Measurements from ENCODE around the gene CLCNKA.
A peak's percentile ranks its signal among the peaks of the same experiment; 100 is the strongest.
"Not testable (repeated sequence)": the region's sequence is repeated elsewhere in the genome, so short reads cannot be mapped to it uniquely, and the experiment has no call there.

CLCNKA gene

DNA sequence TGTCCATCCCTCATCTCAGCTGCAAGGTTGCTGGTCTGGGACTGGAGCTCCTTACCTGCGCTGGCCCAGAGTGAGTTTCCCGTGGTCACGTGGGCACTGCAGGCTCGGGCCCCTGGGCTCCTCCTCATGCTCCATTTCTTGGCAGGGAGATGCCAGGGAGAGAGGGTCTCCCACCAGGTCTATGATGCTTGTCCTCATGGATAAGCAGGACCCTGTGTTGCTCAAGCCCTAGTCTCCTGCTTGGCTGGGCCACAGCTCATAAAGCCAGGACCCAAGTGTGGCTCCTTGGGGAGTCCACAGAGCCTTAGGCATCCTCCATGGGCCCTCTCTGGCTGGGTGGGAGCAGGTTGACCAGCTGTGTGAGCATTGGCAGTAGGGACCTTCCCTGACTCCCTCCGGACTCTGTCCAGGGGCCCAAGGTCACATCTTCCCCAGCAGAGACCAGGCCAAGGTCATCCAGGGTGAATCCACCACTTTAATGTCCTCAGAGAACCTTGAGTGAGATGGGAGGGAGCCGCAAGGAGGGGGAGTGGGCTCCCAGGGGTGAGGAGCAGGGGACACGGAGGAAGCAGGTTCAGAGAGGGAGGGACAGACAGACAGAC lies 35.6 kb downstream of the CLCNKA start:
- H3K4me3 ChIP-seq (ENCODE audit: low read depth in 1 of 5, low read length in 5 of 5); H3K4me1 ChIP-seq (ENCODE audit: control insufficient read depth in 5 of 5, insufficient read depth in 5 of 5, low read length in 5 of 5); H3K27ac ChIP-seq (ENCODE audit: low read depth, low read length); H3K9me3 ChIP-seq (ENCODE audit: control insufficient read depth in 5 of 5, low read length in 5 of 5); H3K9ac ChIP-seq (ENCODE audit: low read length in 5 of 5); H3K36me3 ChIP-seq (ENCODE audit: control insufficient read depth in 5 of 5, insufficient read depth in 5 of 5, low read length in 5 of 5); H3K27me3 ChIP-seq (ENCODE audit: control insufficient read depth in 5 of 5, insufficient read depth in 4 of 5, low read length in 5 of 5): not testable (repeated sequence)

DNA sequence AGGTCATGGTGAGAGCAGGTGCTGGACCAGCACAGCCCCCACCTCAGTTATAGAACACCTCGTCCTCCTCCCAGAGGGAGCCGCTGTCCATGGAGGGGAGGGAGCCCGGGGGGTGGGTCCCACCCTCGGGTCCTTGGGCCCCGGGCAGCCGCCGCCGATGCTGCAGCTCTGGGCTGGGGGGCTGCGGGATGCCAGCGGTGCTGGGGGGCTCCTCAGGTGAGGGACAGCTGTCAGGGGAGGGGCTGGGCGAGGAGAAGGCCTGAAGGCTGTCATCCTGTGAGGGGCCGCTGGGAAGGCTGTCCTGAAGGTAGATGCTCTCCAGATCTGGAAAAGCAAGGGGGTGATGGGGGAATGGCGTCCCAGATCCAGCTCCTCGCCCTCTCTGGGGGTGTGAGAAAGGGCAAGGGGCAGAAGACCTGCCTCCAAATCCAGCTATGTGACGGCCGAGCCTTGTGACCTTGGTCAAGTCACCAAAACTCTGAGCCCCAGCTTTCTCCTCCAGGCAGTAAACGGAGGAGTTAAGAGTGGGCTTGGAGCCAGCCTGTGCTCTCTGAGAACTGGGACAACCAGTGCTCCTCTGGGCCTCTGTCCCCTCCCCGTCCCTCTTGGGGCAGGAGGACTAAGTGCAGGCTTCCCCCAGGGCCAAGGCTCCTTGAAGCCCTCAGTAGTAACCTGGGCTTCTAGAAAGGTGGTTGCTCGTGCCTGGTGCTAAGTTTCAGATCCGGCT lies 36.7 kb downstream of the CLCNKA start:
- not testable (repeated sequence) for H3K36me3 ChIP-seq (ENCODE audit: control insufficient read depth in 5 of 5, insufficient read depth in 5 of 5, low read length in 5 of 5); H3K9me3 ChIP-seq (ENCODE audit: control insufficient read depth in 5 of 5, low read length in 5 of 5); H3K9ac ChIP-seq (ENCODE audit: low read length in 5 of 5); H3K27me3 ChIP-seq (ENCODE audit: control insufficient read depth in 5 of 5, insufficient read depth in 4 of 5, low read length in 5 of 5); H3K4me1 ChIP-seq (ENCODE audit: control insufficient read depth in 5 of 5, insufficient read depth in 5 of 5, low read length in 5 of 5); H3K27ac ChIP-seq (ENCODE audit: low read depth, low read length); H3K4me3 ChIP-seq (ENCODE audit: low read depth in 1 of 5, low read length in 5 of 5)

DNA sequence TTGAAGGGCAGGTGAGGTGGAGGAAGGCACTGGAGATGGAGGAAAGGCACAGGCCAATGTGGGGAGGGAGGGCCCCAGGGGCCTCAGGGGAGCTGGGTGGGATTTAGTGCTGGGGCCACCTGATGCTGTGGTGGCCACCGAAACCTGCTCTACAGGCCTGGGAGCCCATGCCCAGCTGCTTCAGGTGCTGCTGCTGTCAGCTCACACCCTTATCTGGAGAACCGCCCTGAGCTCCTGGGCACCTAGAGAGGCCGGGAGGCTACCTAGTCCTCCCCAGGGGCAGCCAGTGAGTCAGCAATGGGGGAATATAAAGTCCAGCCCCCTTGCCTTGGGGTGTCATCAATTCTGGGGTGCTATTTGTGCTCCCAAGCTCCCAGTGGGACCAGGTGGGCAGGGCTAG lies 39.4 kb downstream of the CLCNKA start:
- peaks cover 0 to 13% (median 11%) of the 10 kb centered on the region in 5 donors for H3K4me1 ChIP-seq (ENCODE audit: control insufficient read depth in 5 of 5, insufficient read depth in 5 of 5, low read length in 5 of 5)
- no peaks in the 10 kb centered on the region for H3K9me3 ChIP-seq (ENCODE audit: control insufficient read depth in 5 of 5, low read length in 5 of 5)
- no peaks in the 10 kb centered on the region for H3K36me3 ChIP-seq (ENCODE audit: control insufficient read depth in 5 of 5, insufficient read depth in 5 of 5, low read length in 5 of 5)
- no peak overlapping the region for H3K9ac ChIP-seq (ENCODE audit: low read length in 5 of 5)
- no peak overlapping the region for H3K4me3 ChIP-seq (ENCODE audit: low read depth in 1 of 5, low read length in 5 of 5)
- H3K27ac ChIP-seq (ENCODE audit: low read depth, low read length), result no peak overlapping the region
- peaks cover 0 to 15% (median 6%) of the 10 kb centered on the region in 5 donors for H3K27me3 ChIP-seq (ENCODE audit: control insufficient read depth in 5 of 5, insufficient read depth in 4 of 5, low read length in 5 of 5)

DNA sequence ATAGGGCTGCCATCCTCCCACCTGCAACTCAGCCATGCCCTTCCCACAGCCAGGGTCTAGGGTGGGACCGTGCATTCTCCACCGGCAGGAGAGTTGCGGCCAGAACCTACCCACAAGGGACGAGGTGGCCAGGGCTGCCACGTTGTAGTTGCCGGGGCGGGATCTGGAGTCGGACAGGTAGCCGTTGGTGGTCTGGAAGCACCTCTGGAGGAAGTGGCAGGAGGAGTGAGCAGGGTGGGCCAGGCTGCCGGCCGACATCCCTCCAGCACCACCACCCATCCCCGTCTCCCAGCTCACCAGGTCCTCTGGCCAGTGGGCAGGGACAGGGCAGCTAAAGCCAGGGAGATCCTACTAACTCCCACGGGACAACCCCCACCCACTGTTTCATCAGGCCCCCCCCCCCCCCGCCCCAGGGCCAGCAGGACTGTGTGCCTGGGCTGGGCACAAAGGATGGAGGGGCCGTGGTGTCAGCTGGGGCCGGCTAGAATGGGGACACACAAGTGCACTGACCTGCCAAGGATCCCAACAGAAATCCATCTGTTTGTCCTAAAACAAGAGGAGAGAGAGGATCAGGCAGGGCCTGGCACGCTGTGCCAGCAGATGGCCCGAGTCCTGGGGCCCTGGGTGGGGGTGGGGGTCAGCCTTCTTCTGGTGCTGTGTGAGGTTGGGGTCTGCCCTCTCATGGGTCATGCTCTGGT lies 40.3 kb downstream of the CLCNKA start:
- Histone ChIP-seq H3K27me3 (ENCODE audit: control insufficient read depth in 5 of 5, insufficient read depth in 4 of 5, low read length in 5 of 5) (peaks cover 0 to 15% (median 10%) of the 10 kb centered on the region in 5 donors), H3K4me1 (ENCODE audit: control insufficient read depth in 5 of 5, insufficient read depth in 5 of 5, low read length in 5 of 5) (peaks cover 0 to 13% (median 11%) of the 10 kb centered on the region in 5 donors)
- H3K9me3 ChIP-seq (ENCODE audit: control insufficient read depth in 5 of 5, low read length in 5 of 5); H3K4me3 ChIP-seq (ENCODE audit: low read depth in 1 of 5, low read length in 5 of 5); H3K9ac ChIP-seq (ENCODE audit: low read length in 5 of 5); H3K36me3 ChIP-seq (ENCODE audit: control insufficient read depth in 5 of 5, insufficient read depth in 5 of 5, low read length in 5 of 5); H3K27ac ChIP-seq (ENCODE audit: low read depth, low read length): not testable (repeated sequence)

DNA sequence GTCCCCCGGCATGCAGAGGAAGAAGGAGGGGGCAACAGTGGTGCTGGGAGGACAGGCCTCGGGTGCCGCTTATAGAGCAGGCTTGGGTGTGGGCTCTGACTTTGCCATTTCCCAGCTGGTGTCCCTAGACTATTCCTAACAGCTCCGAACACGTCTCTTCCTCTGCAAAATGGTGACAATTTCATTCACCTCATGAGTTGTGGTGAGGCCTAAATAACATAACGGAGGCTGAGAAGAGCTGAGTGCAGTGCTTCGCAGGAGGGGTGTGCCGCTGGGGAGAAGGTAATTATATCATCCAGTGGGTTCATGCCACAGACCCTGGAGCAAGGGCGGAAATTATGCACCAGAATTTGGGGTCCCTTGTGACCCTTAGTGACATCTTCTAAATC lies 40.8 kb downstream of the CLCNKA start:
- Histone ChIP-seq H3K27me3 (ENCODE audit: control insufficient read depth in 5 of 5, insufficient read depth in 4 of 5, low read length in 5 of 5) (peaks cover 0 to 15% (median 10%) of the 10 kb centered on the region in 5 donors), H3K4me1 (ENCODE audit: control insufficient read depth in 5 of 5, insufficient read depth in 5 of 5, low read length in 5 of 5) (peaks cover 0 to 13% (median 11%) of the 10 kb centered on the region in 5 donors)
- H3K4me3 ChIP-seq (ENCODE audit: low read depth in 1 of 5, low read length in 5 of 5); H3K27ac ChIP-seq (ENCODE audit: low read depth, low read length); H3K9ac ChIP-seq (ENCODE audit: low read length in 5 of 5); H3K9me3 ChIP-seq (ENCODE audit: control insufficient read depth in 5 of 5, low read length in 5 of 5); H3K36me3 ChIP-seq (ENCODE audit: control insufficient read depth in 5 of 5, insufficient read depth in 5 of 5, low read length in 5 of 5): not testable (repeated sequence)

DNA sequence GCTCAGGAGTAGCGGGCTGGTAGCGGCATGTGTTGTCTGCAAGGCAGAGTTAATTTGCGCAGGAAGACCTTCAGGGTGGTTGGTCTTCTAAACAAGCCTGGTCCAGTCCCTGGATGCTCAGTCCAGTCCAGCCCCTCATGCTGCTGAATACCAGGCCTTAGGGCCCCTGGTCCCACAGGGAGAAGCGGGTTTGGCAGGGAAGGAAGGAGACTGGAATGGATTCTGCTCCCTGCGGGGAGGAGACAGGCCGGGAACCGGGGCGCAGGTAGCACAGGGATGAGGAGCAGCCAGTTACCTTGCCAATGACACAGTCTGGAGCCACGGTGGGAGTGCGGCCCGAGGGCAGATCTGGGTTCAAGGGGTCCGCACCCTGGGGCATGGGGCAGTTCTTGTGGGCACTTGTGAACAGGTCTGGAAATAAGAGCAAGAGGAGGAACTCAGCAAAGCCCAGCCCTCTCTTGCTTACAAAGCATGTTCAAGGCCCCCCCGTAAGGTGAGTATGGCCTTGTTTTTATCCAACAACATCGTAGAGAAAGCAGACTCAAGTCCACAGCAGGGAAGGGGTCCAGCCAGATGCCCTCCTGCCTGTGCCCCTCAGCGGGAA lies 41.5 kb downstream of the CLCNKA start:
- peaks cover 0 to 19% (median 10%) of the 10 kb centered on the region in 5 donors for H3K27me3 ChIP-seq (ENCODE audit: control insufficient read depth in 5 of 5, insufficient read depth in 4 of 5, low read length in 5 of 5)
- H3K4me1 ChIP-seq (ENCODE audit: control insufficient read depth in 5 of 5, insufficient read depth in 5 of 5, low read length in 5 of 5), result peaks cover 0 to 17% (median 12%) of the 10 kb centered on the region in 5 donors
- H3K27ac ChIP-seq (ENCODE audit: low read depth, low read length), result no peak overlapping the region
- H3K9ac ChIP-seq (ENCODE audit: low read length in 5 of 5), result no peak overlapping the region
- H3K9me3 ChIP-seq (ENCODE audit: control insufficient read depth in 5 of 5, low read length in 5 of 5), result no peaks in the 10 kb centered on the region
- H3K4me3 ChIP-seq (ENCODE audit: low read depth in 1 of 5, low read length in 5 of 5), result no peak overlapping the region
- H3K36me3 ChIP-seq (ENCODE audit: control insufficient read depth in 5 of 5, insufficient read depth in 5 of 5, low read length in 5 of 5), result no peaks in the 10 kb centered on the region

DNA sequence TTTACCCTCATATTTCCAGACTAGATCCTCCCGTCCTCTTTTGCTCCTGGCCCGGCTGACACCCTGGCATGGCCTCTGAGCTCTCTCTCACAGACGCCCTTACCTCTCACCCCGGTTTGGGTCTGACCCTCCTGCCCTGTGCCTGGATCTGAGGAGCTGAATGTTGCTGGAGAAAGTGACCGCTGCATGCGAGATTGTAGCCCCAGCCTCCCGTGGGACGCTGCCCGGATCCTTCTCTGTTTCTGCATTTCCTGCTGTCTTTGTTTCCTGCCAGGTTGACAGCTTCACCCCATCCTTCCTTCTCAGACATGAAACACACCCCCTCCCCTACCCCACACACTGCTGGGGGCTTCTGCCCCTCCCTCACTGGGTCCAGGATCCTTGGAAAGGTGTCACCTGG lies 42.1 kb downstream of the CLCNKA start:
- Histone ChIP-seq H3K36me3 (ENCODE audit: control insufficient read depth in 5 of 5, insufficient read depth in 5 of 5, low read length in 5 of 5) (no peaks in the 10 kb centered on the region), H3K27me3 (ENCODE audit: control insufficient read depth in 5 of 5, insufficient read depth in 4 of 5, low read length in 5 of 5) (peaks cover 0 to 19% (median 10%) of the 10 kb centered on the region in 5 donors), H3K27ac (ENCODE audit: low read depth, low read length) (no peak overlapping the region), H3K9ac (ENCODE audit: low read length in 5 of 5) (peak overlapping the region in 1 of 5 donors; percentile 28), H3K9me3 (ENCODE audit: control insufficient read depth in 5 of 5, low read length in 5 of 5) (no peaks in the 10 kb centered on the region), H3K4me3 (ENCODE audit: low read depth in 1 of 5, low read length in 5 of 5) (no peak overlapping the region), H3K4me1 (ENCODE audit: control insufficient read depth in 5 of 5, insufficient read depth in 5 of 5, low read length in 5 of 5) (peaks cover 0 to 23% (median 12%) of the 10 kb centered on the region in 5 donors)

DNA sequence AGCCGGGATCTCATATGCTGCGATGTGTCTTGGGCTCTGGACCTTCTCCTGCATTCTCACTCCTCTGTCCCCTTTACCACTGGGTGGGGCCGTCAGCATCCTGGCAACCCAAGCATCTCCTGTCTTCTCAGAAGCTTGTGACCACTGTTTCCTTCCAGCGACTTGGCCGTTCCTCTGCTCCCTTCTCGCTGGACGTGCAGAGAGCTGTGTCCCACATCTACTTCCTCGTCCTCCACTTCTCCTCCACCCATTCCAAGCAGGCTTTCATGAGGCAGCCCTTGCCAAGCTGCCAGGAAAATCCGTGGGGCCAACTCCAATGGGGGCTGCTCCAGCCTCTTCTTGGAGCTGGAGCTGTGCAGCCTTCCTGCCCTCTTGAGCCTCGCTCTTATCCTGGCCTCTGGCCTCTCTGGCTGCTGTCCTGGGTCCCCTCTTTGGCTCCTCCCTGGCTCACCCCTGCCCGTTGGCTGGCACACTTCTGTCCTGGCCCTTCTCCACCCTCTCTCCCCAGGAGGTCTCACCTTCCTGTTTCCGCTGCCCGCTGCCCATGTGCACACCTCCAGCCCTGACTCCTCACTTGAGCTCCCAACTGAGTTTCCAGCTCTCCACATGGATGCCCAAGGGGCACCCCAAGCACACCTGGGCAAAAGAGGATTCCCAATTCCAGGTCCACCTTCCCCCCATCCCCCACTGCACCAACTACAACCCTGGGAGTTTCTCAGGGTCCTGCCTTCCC lies 42.9 kb downstream of the CLCNKA start:
- Histone ChIP-seq H3K27ac (ENCODE audit: low read depth, low read length) (no peak overlapping the region), H3K4me3 (ENCODE audit: low read depth in 1 of 5, low read length in 5 of 5) (no peak overlapping the region), H3K36me3 (ENCODE audit: control insufficient read depth in 5 of 5, insufficient read depth in 5 of 5, low read length in 5 of 5) (no peaks in the 10 kb centered on the region), H3K27me3 (ENCODE audit: control insufficient read depth in 5 of 5, insufficient read depth in 4 of 5, low read length in 5 of 5) (peaks cover 0 to 19% (median 10%) of the 10 kb centered on the region in 5 donors), H3K9ac (ENCODE audit: low read length in 5 of 5) (peak overlapping the region in 1 of 5 donors; percentile 28), H3K4me1 (ENCODE audit: control insufficient read depth in 5 of 5, insufficient read depth in 5 of 5, low read length in 5 of 5) (peaks cover 0 to 23% (median 12%) of the 10 kb centered on the region in 5 donors), H3K9me3 (ENCODE audit: control insufficient read depth in 5 of 5, low read length in 5 of 5) (no peaks in the 10 kb centered on the region)

DNA sequence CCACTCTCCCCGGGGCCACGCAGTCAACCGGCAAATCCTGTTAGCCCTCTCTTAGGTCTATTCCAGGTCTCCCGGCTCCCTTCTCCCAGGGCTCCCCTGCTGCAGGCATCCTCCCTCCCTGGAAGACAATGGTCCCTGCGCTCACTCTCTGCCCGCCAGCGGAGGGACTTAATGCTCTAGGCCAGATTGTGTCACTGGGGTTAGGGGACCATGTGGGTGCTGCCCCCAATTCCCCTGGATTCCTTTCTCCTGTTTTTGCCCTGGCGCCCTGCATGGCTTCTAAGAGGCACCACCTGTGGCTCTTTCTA lies 43.4 kb downstream of the CLCNKA start:
- no peak overlapping the region for H3K9ac ChIP-seq (ENCODE audit: low read length in 5 of 5)
- peaks cover 0 to 23% (median 12%) of the 10 kb centered on the region in 5 donors for H3K4me1 ChIP-seq (ENCODE audit: control insufficient read depth in 5 of 5, insufficient read depth in 5 of 5, low read length in 5 of 5)
- H3K4me3 ChIP-seq (ENCODE audit: low read depth in 1 of 5, low read length in 5 of 5), result no peak overlapping the region
- H3K27ac ChIP-seq (ENCODE audit: low read depth, low read length), result no peak overlapping the region
- H3K27me3 ChIP-seq (ENCODE audit: control insufficient read depth in 5 of 5, insufficient read depth in 4 of 5, low read length in 5 of 5), result peaks cover 0 to 19% (median 10%) of the 10 kb centered on the region in 5 donors
- H3K36me3 ChIP-seq (ENCODE audit: control insufficient read depth in 5 of 5, insufficient read depth in 5 of 5, low read length in 5 of 5), result no peaks in the 10 kb centered on the region
- H3K9me3 ChIP-seq (ENCODE audit: control insufficient read depth in 5 of 5, low read length in 5 of 5), result no peaks in the 10 kb centered on the region
